ENCODE data around the gene ITGB5.

The ITGB5 gene

GRCh38 chr3:124816206-124816605 lies 71.0 kb downstream of the ITGB5 start:
- TF ChIP-seq, protein P1, sequence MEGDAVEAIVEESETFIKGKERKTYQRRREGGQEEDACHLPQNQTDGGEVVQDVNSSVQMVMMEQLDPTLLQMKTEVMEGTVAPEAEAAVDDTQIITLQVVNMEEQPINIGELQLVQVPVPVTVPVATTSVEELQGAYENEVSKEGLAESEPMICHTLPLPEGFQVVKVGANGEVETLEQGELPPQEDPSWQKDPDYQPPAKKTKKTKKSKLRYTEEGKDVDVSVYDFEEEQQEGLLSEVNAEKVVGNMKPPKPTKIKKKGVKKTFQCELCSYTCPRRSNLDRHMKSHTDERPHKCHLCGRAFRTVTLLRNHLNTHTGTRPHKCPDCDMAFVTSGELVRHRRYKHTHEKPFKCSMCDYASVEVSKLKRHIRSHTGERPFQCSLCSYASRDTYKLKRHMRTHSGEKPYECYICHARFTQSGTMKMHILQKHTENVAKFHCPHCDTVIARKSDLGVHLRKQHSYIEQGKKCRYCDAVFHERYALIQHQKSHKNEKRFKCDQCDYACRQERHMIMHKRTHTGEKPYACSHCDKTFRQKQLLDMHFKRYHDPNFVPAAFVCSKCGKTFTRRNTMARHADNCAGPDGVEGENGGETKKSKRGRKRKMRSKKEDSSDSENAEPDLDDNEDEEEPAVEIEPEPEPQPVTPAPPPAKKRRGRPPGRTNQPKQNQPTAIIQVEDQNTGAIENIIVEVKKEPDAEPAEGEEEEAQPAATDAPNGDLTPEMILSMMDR (conservative IDR thresholded peaks at IDR 0.05; ENCODE audit: control insufficient read depth, insufficient read depth, low read depth, low read length): no peak
- DNase-seq (ENCODE audit: low read depth): no peak
- no peak overlapping the region for H3K4me3 ChIP-seq (ENCODE audit: control insufficient read depth, low read depth, low read length)

GRCh38 chr3:124815781-124816180 lies 71.4 kb downstream of the ITGB5 start:
- no peak for DNase-seq (ENCODE audit: low read depth)
- no peak overlapping the region for H3K4me3 ChIP-seq (ENCODE audit: control insufficient read depth, low read depth, low read length)
- TF ChIP-seq, protein P1 (conservative IDR thresholded peaks at IDR 0.05; ENCODE audit: control insufficient read depth, insufficient read depth, low read depth, low read length): no peak

GRCh38 chr3:124814620-124815421 lies 72.3 kb downstream of the ITGB5 start:
- no peak overlapping the region for H3K4me3 ChIP-seq (ENCODE audit: control insufficient read depth, low read depth, low read length)
- TF ChIP-seq, protein P1 (conservative IDR thresholded peaks at IDR 0.05; ENCODE audit: control insufficient read depth, insufficient read depth, low read depth, low read length): no peak

DNA sequence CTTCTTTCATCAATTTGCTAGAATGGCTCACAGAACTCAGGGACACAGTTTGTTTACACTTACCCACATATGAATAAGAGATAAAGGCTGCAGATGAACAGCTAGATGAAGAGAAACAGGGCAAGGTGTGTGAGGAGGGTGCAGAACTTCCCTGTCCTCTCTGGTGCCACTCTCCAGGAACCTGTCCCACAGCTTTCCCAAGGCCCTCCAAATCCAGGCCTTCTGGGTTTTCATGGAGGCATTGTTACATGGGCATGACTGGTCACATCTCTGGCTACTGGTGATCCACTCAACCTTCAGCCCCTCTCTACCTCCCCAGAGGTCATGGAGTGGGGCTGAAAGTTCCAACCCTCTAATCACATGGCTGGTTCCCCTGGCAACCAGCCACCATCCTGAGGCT lies 73.6 kb downstream of the ITGB5 start:
- no peak for DNase-seq (ENCODE audit: low read depth)
- H3K4me3 ChIP-seq (ENCODE audit: control insufficient read depth, low read depth, low read length): no peak overlapping the region
- TF ChIP-seq, protein P1 (conservative IDR thresholded peaks at IDR 0.05; ENCODE audit: control insufficient read depth, insufficient read depth, low read depth, low read length): no peak

More at GRCh38 chr3:124814620-124815421, 72.3 kb downstream of the ITGB5 start:
- peak; percentile 67 for DNase-seq (ENCODE audit: low read depth)

DNA sequence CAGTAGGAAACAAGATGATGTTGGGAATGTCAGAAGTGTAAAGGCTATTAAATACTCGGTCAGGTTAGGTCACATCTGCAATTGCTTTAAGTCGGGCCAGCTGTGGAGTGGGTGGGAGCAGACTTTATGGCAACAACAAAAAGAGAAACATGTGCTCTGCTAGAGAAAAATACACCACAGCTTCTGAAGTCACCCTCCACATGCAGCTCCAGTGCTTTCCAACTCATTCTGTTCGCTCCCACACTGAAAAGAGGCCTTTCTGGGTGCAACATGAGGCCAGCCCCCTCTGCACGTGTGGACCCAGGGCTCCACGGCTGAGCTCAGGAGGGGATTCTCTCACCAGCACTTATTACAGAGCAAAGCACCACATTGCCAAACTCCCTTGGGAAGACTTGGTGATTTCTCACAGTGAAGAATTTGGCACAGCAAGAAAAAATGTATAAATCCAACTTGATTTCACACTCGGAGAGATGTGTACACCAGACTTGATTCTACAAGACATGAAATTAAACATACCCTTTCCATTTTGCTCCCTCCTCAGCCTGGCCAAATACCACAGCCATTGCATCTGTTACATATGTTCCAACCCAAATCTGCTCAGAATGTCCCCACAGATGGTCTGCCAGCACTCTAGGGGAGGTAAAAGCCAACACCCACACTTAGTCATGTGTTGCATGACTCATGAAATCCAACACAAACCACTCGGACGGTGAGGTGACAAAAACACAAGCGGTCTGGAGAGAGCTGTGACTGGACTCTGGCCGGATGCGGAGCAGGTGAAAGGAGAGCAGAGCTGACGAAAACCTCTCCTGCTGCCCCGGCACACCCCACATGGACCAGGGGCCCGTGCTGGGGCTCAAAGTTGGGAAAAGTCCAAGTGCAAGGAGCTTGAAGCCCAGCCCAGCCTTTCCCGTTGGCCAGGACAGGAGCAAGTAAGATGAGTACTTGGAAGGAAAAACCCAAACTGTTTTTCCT lies 74.6 kb downstream of the ITGB5 start:
- peak; percentile 100 for DNase-seq (ENCODE audit: low read depth)
- TF ChIP-seq, protein P1 (conservative IDR thresholded peaks at IDR 0.05; ENCODE audit: control insufficient read depth, insufficient read depth, low read depth, low read length): no peak
- peak overlapping the region; percentile 19 for H3K4me3 ChIP-seq (ENCODE audit: control insufficient read depth, low read depth, low read length)

GRCh38 chr3:124811436-124811835 lies 75.7 kb downstream of the ITGB5 start:
- no peak overlapping the region for H3K4me3 ChIP-seq (ENCODE audit: control insufficient read depth, low read depth, low read length)
- TF ChIP-seq, protein P1 (conservative IDR thresholded peaks at IDR 0.05; ENCODE audit: control insufficient read depth, insufficient read depth, low read depth, low read length): no peak
- peak; percentile 86 for DNase-seq (ENCODE audit: low read depth)

All from fibroblast of mammary gland (primary cell).